Measurements from ENCODE around the gene ARHGEF16. TPM values are rescaled to one million over a fixed set of nuclear protein-coding genes. Genes with fewer than 3 reads are reported as not detected.
A peak's percentile ranks its signal among the peaks of the same experiment; 100 is the strongest.

ARHGEF16 gene
- total and polyA plus RNA-seq, 8 donors, result 14.6 to 149 (median 39.2) TPM

DNA sequence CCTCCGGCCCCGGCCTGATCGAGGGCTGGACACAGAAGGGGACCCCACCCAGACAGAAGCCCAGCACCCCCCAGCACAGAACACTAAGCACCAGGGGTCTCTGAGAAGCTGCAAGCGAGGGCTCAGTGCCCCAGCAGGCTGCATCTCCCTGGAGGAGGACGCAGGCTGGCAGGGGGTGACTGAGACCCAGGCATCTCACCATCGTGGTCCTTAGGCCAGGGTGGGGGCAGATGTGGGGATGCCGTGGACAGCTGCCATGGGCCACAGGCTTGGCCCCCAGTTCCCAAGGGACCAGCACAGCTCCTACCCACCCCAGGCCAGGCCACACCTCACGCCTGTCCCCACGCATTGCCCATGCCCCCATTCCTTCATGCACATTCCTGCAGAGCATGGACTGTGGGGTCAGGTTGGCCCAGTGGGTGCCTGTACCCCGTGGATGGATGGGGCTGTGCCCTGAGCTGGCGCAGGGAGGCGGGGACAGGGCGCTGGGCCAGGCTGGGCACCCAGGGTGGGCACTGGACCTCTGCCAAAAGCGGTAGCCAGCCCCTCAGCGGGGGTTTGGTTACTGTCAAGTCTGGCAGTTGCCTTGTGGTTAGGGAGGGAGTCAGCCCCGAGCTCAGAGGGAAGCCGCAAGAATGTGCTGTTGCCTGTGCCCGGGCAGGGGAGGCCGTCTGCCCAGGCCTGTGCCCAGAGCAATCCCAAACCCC lies 61.5 kb downstream of the ARHGEF16 start:
- peak in 1 of 2 donors; percentile 47 for DNase-seq
- WGBS, 5 donors, result 61 to 87% (median 77%) methylated on average over 13 to 19 of the region's 19 CpGs
- H3K36me3 ChIP-seq, result peaks cover 0 to 9% (median 3%) of the 10 kb centered on the region in 4 donors
- peaks cover 0 to 12% (median 0%) of the 10 kb centered on the region in 4 donors for H3K4me1 ChIP-seq
- no peak overlapping the region for H3K4me3 ChIP-seq
- TF ChIP-seq EP300 (IDR thresholded peaks at IDR 0.05), result no peak
- no peak for TF ChIP-seq POLR2A (IDR thresholded peaks at IDR 0.05)
- no peak for TF ChIP-seq POLR2AphosphoS5 (IDR thresholded peaks at IDR 0.05)
- TF ChIP-seq, protein P1, sequence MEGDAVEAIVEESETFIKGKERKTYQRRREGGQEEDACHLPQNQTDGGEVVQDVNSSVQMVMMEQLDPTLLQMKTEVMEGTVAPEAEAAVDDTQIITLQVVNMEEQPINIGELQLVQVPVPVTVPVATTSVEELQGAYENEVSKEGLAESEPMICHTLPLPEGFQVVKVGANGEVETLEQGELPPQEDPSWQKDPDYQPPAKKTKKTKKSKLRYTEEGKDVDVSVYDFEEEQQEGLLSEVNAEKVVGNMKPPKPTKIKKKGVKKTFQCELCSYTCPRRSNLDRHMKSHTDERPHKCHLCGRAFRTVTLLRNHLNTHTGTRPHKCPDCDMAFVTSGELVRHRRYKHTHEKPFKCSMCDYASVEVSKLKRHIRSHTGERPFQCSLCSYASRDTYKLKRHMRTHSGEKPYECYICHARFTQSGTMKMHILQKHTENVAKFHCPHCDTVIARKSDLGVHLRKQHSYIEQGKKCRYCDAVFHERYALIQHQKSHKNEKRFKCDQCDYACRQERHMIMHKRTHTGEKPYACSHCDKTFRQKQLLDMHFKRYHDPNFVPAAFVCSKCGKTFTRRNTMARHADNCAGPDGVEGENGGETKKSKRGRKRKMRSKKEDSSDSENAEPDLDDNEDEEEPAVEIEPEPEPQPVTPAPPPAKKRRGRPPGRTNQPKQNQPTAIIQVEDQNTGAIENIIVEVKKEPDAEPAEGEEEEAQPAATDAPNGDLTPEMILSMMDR (IDR thresholded peaks at IDR 0.05), result no peak
- intact Hi-C loops (cut with DNase I; ENCODE audit: low total_unique reads), result no loop called here
- H3K27ac ChIP-seq, result no peak overlapping the region
- no peaks in the 10 kb centered on the region for H3K9me3 ChIP-seq
- no peaks in the 10 kb centered on the region for H3K27me3 ChIP-seq

DNA sequence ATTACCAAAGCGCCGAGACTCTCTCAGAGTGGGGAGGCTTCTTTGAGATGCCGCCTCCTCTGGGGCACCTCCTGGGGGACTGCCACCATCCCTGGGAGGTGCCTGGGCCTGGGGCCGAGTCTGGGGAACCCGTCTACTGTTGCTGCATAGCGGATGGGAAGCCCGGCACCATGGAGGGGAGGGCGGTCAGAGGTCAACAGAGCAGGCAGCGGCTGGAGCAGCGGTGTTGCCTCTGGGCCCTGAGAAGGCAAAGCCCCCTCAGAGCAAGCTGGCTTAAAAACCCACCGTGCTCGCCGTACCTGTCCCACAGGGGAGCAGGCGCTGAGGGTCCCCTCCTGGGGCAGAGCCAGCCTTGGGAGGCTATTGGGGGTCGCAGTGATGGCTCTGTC lies 62.0 kb downstream of the ARHGEF16 start:
- Histone ChIP-seq H3K9me3 (no peaks in the 10 kb centered on the region), H3K4me1 (peaks cover 0 to 12% (median 0%) of the 10 kb centered on the region in 4 donors), H3K27ac (peak overlapping the region in 1 of 5 donors; percentile 58), H3K36me3 (peaks cover 0 to 5% (median 1%) of the 10 kb centered on the region in 4 donors), H3K27me3 (no peaks in the 10 kb centered on the region), H3K4me3 (no peak overlapping the region)
- no peak for DNase-seq
- WGBS, 5 donors, result 77 to 95% (median 90%) methylated on average over 8 to 15 of the region's 15 CpGs
- intact Hi-C loops (cut with DNase I; ENCODE audit: low total_unique reads), result no loop called here
- no peak for TF ChIP-seq POLR2AphosphoS5 (IDR thresholded peaks at IDR 0.05)

DNA sequence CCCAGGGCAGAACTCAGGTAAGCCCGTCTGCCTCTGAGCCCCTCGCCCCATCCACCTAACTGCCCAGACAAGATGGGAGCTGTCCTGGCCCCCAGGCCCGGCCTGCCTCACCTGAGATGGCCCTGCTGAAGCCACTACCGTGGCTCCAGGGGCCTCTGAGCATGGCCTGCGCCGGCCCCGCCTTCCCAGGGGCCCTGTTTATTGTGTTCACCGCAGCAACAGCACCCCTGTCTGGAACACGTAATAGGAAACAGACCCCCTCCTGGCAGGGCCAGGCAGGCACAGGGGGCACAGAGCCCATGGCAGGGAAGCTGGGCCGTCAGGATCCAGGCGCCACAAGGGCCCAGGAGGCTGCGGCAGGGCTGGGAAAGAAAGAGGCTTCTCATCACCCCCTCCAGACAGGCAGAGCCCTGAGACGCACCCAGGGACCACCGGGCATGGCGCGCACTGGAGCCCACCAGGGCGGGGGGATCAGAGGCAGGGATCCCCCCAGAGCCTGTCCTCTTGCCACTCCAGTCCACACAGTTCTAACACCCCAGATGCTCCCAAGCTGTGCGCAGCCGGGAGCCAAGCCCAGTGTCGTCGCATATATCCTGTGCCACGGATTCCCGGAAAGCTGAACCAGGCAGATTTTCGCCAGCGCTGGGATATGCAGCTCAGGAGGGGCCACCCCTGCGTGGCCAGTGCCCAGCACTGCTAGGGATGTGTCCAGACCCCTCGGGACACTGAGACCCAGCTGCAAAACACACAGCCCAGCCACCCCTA lies 62.6 kb downstream of the ARHGEF16 start:
- 80 to 92% (median 89%) methylated on average over 14 to 27 of the region's 27 CpGs for WGBS, 5 donors
- H3K9me3 ChIP-seq, result no peaks in the 10 kb centered on the region
- no peaks in the 10 kb centered on the region for H3K27me3 ChIP-seq
- H3K27ac ChIP-seq, result peak overlapping the region in 2 of 5 donors; percentile 10 to 58
- no peak overlapping the region for H3K4me3 ChIP-seq
- H3K4me1 ChIP-seq, result peaks cover 0 to 12% (median 0%) of the 10 kb centered on the region in 4 donors
- TF ChIP-seq POLR2AphosphoS5 (IDR thresholded peaks at IDR 0.05) (no peak), EP300 (IDR thresholded peaks at IDR 0.05) (no peak), POLR2A (IDR thresholded peaks at IDR 0.05) (no peak)
- TF ChIP-seq, protein P1 (IDR thresholded peaks at IDR 0.05), result no peak
- no peaks in the 10 kb centered on the region for H3K36me3 ChIP-seq
- peak in 1 of 2 donors; percentile 48 for DNase-seq
- intact Hi-C loops (cut with DNase I; ENCODE audit: low total_unique reads), result no loop called here

DNA sequence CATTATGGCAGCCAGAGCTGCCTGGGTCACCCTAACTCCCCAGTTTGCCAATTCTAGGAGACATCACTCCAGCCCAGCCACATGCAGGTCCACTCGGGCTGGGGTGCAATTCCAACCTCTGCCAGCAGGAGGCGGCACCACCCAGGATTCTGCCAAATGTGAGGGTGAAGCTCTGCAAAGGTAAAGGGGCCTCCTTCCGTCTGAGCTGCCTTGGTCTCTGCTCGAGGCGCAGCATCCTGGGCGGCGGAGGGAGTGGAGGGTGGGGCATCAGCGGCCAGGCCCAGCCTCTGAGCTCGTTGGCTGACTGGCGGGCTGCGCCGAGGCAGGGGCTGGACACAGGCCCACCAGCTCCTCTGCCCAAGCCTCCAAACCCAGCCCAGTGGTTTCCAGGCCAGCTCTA lies 63.8 kb downstream of the ARHGEF16 start:
- Histone ChIP-seq H3K4me1 (peaks cover 0 to 12% (median 0%) of the 10 kb centered on the region in 4 donors), H3K27ac (no peak overlapping the region), H3K36me3 (no peaks in the 10 kb centered on the region), H3K27me3 (no peaks in the 10 kb centered on the region), H3K9me3 (no peaks in the 10 kb centered on the region), H3K4me3 (no peak overlapping the region)
- no peak for DNase-seq
- 88 to 100% (median 94%) methylated on average over 4 to 12 of the region's 12 CpGs for WGBS, 5 donors
- intact Hi-C loops (cut with DNase I; ENCODE audit: low total_unique reads), result no loop called here
- TF ChIP-seq POLR2AphosphoS5 (IDR thresholded peaks at IDR 0.05) (no peak), EP300 (IDR thresholded peaks at IDR 0.05) (no peak), POLR2A (IDR thresholded peaks at IDR 0.05) (no peak)
- TF ChIP-seq, protein P1 (IDR thresholded peaks at IDR 0.05), result peak in 5 of 7 experiments; percentile 18 to 70 (median 29)
